LHCN-M2 (cell line): ENCODE data around the gene CEP78. TPM values are rescaled to one million over a fixed set of nuclear protein-coding genes. Genes with fewer than 3 reads are reported as not detected.
"Not testable (repeated sequence)": the region's sequence is repeated elsewhere in the genome, so short reads cannot be mapped to it uniquely, and the experiment has no call there.

Experiments
- DNase-seq: peaks from one replicate; pipeline ENCODE4 v3.0.0-alpha.2; 2012; ENCODE audit warnings: low read depth
- polyA plus RNA-seq: library from polyadenylated mRNA; unstranded; fragments of >200 nt; gene quantifications from one replicate; pipeline ENCODE4 v1.2.1, GENCODE V29; 2012; ENCODE audit warnings: missing spikeins
- total RNA-seq: library from RNA; depleted of rRNA; stranded (reverse); fragments of >200 nt; gene quantifications from 2 replicates; pipeline ENCODE4 v1.2.3, GENCODE V29; 2014; rRNA removed

Gene CEP78
- total RNA-seq = 34.2 and 39.2 TPM in 2 replicates
- polyA plus RNA-seq = 7.6 TPM

- peak; percentile 89 for DNase-seq
These were observed at the start of gene CEP78 for GRCh38 chr9:78235762-78236550. Gene CEP78, plus strand, starts transcription at chr9:78236075. Its CDS starts 276 bp downstream, at chr9:78236351.

DNA sequence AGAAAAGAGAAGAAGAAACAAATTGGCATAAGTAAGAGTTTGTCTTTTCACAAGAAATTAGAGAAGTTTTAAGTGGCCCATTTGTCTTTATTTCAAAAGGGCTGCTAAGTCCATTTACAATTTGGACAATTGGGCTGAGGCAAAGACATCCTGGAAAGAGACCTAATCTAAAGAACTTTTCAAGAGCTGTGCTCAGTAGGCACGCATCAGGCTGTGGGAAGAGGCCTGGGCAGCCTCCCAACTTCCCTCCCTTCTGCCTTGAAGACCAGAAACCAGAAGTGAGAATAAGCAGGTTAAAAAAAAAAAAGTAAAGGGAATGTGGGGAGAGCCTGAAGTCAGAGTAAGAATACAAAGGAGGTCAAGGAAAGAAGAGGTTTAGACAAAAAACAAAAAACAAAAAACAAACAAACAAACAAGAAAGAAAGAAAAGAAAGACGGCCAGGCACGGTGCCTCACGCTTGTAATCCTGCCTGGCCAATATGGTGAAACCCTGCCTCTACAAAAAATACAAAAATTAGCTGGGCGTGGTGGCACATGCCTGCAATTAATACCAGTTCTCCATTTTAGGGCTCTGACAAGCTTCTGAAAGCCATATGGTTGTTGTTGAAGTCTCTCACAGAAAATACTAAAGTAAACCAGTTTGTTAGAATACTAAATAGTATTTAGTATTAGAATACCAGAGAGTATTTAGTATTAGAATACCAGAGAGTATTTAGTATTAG lies 48.0 kb upstream of the CEP78 start:
- no peak for DNase-seq

DNA sequence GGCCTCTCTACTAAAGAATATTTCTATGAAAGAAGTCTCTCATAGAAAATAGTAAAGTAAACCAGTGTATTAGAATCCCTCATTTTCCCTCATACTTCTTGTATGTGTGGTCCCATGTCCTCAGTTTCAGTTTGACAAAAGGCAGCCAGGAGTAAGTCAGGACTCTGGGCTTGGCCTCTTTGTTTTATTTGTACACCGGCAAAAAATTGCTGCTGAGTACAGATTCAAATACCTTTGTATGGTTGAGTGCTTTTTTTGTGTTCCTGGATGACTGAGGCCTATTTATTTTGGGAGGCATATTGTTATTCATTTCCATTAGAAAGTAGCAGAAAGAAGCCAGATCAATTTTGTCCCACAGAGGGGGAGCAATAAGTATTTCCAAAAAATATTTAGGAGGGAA lies 47.3 kb upstream of the CEP78 start:
- DNase-seq = no peak

DNA sequence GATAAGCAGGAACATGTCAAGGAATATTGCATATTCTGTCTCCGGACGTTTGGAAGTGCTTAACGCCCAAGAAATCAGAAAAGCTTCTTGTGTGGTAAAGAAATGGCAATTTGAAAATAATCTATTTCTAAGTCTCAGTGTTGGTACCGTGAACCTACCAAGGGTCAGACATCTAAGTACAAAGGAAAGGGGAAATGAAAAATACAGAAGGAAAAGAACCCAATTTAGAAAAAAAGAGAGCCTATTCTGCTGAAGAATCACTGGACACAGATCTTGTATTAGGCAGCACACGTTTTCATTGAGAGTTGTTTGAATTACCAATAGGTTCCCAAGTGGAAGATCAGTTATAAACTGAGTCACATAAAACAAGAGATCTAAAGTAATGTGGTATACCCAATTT lies 46.9 kb upstream of the CEP78 start:
- no peak for DNase-seq

- peak; percentile 49 for DNase-seq
These were observed 46.4 kb upstream of the CEP78 start for GRCh38 chr9:78189461-78189860.

DNA sequence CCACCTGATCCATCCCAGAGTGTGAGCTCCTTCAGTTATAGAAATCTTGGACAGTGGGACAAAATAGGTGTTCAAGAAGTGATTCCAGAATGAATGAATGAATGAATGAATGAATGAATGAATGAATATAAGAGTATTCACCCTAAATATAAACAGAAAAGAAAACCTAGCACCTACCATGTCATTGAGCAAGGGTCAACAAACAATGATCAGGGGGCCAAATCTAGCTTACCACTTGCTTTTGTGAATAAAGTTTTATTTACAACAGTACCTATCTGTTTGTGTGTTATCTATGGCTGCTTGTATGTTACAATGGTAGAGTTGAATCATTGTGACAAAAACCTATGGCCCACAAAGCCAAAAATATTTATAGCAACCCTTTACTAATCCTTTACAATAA lies 43.9 kb upstream of the CEP78 start:
- DNase-seq = no peak

DNA sequence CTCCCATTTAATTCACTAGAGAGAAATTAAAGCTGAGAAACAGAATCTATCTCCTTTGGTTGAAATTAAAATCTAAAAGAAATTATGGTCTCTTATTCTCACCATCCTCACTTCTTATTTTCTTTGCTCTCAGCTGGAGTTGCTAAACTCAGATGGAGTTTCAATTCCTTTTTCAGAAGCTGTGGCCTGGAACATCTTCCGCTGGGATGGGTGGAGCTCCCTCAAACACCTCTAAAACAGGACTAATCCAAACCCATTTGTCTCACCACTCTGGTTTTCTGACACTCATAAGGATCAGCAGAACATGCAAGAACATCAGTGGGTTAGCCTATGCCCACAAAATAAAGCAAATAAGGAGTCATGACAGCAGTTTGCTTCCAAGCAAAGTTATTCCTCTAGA lies 39.6 kb upstream of the CEP78 start:
- no peak for DNase-seq

GRCh38 chr9:78201158-78201777 lies 34.6 kb upstream of the CEP78 start:
- DNase-seq = not testable (repeated sequence)

- DNase-seq = no peak
These were observed 28.6 kb upstream of the CEP78 start for GRCh38 chr9:78207319-78207718.

DNA sequence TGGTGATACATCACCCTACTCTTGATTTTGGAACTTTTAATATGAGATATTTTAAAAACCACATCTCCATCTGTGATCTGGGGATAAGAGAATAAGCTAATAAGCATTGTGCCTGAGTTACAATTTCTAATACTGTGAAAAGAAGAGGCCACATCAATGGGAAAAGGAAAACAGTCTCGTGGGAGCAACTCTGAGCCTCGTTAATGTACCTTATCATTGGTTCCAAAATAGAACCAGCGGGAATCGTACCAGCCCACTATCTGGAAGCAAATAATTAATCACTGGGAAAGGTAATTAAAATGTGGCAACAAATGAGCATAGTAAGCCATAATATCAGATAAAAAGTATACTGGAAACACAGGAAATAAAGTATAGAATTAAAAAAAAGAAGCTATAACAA lies 28.0 kb upstream of the CEP78 start:
- no peak for DNase-seq

DNA sequence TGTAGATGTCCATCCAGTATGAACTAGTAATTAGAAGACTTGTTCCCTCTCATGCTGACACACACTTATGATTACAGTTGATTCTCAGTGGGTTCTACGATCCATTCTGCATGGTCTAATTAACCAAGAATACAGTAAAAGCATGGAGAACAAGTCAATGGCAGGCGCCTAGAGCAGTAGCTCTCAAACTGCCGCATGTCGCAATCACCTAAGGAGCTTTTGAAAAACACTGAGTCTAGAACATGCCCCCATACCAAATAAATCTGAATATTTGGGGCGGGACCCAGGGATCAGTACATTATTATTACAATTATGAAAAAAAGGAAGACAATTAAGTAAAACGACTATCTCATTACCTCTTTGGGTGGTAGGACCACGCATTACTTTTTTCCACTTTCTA lies 26.7 kb upstream of the CEP78 start:
- DNase-seq = no peak

DNA sequence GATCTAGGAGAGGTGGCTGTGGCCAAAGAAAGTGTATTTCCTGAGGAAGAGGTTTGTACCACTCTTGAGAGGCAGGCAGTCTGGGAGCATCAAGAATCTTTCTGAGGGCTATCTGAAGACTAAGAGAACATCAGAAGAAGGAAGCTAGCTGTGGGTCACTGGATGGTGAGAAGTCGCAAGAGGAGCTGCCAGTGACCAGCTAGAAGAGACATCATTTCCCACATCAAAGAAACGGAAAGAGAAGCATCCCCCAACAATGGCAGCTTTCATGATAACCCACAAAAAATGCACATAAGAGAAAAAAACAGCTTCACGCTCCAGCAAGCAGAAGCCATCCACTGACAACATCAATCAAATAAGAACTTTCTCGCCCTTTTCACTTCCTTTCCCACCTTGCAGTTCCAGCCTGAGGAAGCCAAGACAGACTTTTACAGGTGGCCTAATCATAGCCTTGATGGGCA lies 25.0 kb upstream of the CEP78 start:
- no peak for DNase-seq

GRCh38 chr9:78212868-78213267 lies 23.0 kb upstream of the CEP78 start:
- DNase-seq = no peak

- peak; percentile 23 for DNase-seq
These were observed 22.2 kb upstream of the CEP78 start for GRCh38 chr9:78213712-78214111.

GRCh38 chr9:78214492-78214891 lies 21.4 kb upstream of the CEP78 start:
- peak; percentile 1 for DNase-seq

- DNase-seq = no peak
These were observed 20.2 kb upstream of the CEP78 start for GRCh38 chr9:78215706-78216105.

- DNase-seq = no peak
These were observed 17.0 kb upstream of the CEP78 start for GRCh38 chr9:78218890-78219289.

GRCh38 chr9:78221425-78221824 lies 14.4 kb upstream of the CEP78 start:
- DNase-seq = peak; percentile 11

DNA sequence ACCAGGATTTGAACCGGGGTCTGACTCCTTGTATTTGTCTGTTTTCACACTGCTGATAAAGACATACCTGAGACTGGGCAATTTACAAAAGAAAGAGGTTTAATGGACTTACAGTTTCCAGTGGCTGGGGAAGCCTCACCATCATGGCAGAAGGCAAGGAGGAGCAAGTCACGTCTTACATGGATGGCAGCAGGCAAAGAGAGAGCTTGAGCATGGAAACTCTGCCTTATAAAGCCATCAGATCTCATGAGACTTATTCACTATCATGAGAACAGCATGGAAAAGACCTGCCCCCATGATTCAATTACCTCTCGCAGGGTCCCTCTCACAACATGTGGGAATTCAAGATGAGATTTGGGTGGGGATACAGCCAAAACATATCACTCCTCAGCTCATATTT lies 14.0 kb upstream of the CEP78 start:
- not testable (repeated sequence) for DNase-seq

DNA sequence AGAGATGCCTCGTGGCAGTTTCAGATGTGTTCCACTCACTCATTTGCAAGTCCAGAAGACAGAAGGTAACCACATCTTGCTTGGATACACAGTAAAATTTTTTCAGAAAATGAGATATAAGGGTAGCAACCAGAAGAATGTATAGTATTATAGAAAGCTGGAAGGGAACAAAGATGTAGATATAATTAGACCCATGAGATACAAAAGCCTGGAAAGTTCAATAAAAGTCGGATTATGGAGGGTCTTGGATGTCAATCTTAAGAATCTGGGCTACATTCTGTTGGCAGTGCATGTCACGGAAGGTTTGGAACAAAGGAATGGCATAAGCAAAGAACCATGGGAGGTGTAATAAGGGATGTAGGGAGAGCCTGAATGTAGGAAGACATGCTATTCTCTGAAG lies 5.1 kb upstream of the CEP78 start:
- no peak for DNase-seq

DNA sequence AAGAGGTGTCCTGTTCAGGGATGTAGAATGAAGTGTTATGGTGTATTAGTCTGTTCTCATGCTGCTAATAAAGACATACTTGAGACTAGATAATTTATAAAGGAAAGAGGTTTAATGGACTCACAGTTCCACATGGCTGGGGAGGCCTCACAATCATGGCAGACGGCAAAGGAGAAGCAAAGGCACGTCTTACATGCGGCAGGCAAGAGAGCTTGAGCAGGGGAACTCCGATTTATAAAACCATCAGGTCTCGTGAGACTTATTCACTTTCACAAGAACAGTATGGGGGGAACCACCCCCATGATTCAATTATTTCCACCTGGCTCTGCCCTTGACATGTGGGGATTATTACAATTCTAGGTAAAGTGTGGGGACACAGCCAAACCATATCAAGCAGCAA lies 3.4 kb upstream of the CEP78 start:
- DNase-seq = not testable (repeated sequence)

DNA sequence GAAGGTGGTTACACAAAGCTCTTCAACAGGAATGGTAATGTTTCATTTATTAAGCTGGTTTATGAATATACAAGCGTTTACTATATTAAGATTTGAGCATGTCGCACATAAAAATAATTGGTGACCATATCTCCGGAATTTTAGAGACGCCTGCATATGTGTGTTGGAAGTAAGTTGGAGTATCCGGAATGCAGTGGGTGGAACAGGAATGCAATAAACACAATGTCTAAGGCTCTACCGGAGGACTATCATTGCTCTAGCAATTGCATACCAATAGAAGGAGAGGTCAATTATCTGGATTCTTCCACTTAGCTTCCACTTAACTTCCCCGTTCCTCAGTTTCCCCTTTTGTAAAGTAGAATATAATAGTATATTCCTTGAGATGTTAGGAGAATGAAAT lies 1.1 kb upstream of the CEP78 start:
- no peak for DNase-seq
